Spleen (tissue), 7 donors: ENCODE data around the gene SEMG2.

Source experiments
- CTCF ChIP-seq, 11 experiments: fragments of 200-600 bp in 7 of 11; fragments of 450-650 bp in 4 of 11; sonication (generic) in 4 of 11; IDR thresholded peaks in 8 of 11; conservative IDR thresholded peaks in 3 of 11; 1 replicate in 7 of 11; 2 replicates in 4 of 11; pipeline versions ENCODE4 v1.4.0 to v1.8.0; 2016 to 2021; ENCODE audit warnings: antibody characterized with exemption in 11 of 11, inconsistent platforms in 4 of 11, mild to moderate bottlenecking in 1 of 11
- POLR2AphosphoS5 ChIP-seq, 3 donors: sonication (generic); formaldehyde crosslinking; IDR thresholded peaks; one replicate each; pipeline ENCODE4 v1.5.1; 2017; ENCODE audit warnings: antibody characterized with exemption in 3 of 3
- donor health status: DM: no; HTN: no; CAD: no; lungs with moderate emphysema.
- donor health status: DM: no; HTN: no; CAD: no.
- donor health status: DM: no; HTN: no; CAD: no.

GRCh38 chr20:45191926-45192325 is 29.2 kb upstream of the SEMG2 start:
- TF ChIP-seq CTCF (IDR thresholded peaks at IDR 0.05 in 8 of 11, conservative IDR thresholded peaks at IDR 0.05 in 3 of 11) (no peak), POLR2AphosphoS5 (IDR thresholded peaks at IDR 0.05) (no peak)
